Uterus (tissue), 4 donors: Measurements from ENCODE around the gene ZNF483. TPM values are rescaled to one million over a fixed set of nuclear protein-coding genes. Genes with fewer than 3 reads are reported as not detected.

Experiments
- DNase-seq, 2 donors: peaks; one replicate each; pipeline ENCODE4 v3.0.0-alpha.2; 2019 to 2020
- H3K27ac ChIP-seq, 2 donors: fragments of 200-600 bp; sonication (generic); 1 replicate in 1 of 2; 2 replicates in 1 of 2; pipeline ENCODE4 v1.5.1; 2016 to 2018
- H3K27me3 ChIP-seq, 2 donors: fragments of 200-600 bp; sonication (generic); one replicate each; pipeline ENCODE4 v1.5.1; 2018 to 2019; ENCODE audit warnings: control low read depth in 1 of 2
- H3K36me3 ChIP-seq, 2 donors: fragments of 200-600 bp; sonication (generic); one replicate each; pipeline ENCODE4 v1.5.1; 2019; ENCODE audit warnings: control low read depth in 1 of 2
- H3K4me1 ChIP-seq, 2 donors: fragments of 200-600 bp; sonication (generic); one replicate each; pipeline ENCODE4 v1.5.1; 2018 to 2019; ENCODE audit warnings: control low read depth in 1 of 2
- H3K4me3 ChIP-seq, 2 donors: fragments of 200-600 bp; sonication (generic); 1 replicate in 1 of 2; 2 replicates in 1 of 2; pipeline ENCODE4 v1.5.1; 2018 to 2019; ENCODE audit warnings: mild to moderate bottlenecking in 1 of 2
- H3K9me3 ChIP-seq, 2 donors: fragments of 200-600 bp; sonication (generic); one replicate each; pipeline ENCODE4 v1.5.1; 2019; ENCODE audit warnings: control low read depth in 1 of 2
- POLR2A ChIP-seq, 2 donors: fragments of 450-650 bp; IDR thresholded peaks; one replicate each; pipeline ENCODE4 v1.6.1; 2016; ENCODE audit warnings: antibody characterized with exemption in 2 of 2, mild to moderate bottlenecking in 1 of 2, moderate library complexity in 1 of 2
- intact Hi-C: fragments of 100-400 bp; cut with DNase I; formaldehyde crosslinking; loops from one replicate; pipeline ENCODE4 v1.15.1; 2023; ENCODE audit warnings: low total_unique reads
- total RNA-seq, 4 donors: library from RNA; depleted of rRNA in 3 of 4; stranded (reverse); fragments of >200 nt in 3 of 4; gene quantifications; one replicate each; pipeline versions ENCODE4 v1.1.0 to v1.2.4, GENCODE V29; 2014 to 2023
- TF ChIP-seq, protein P1 (sequence below), 4 experiments: fragments of 200-600 bp in 2 of 4; fragments of 450-650 bp in 2 of 4; sonication (generic) in 2 of 4; IDR thresholded peaks; one replicate each; pipeline ENCODE4 v1.5.1; 2016 to 2019; ENCODE audit warnings: antibody characterized with exemption in 4 of 4, mild to moderate bottlenecking in 2 of 4, moderate library complexity in 1 of 4
- donor health status: DM: yes; HTN: yes; CAD: no.

ZNF483 gene
- total RNA-seq, 4 donors from 2014 or later = 11.0 to 60.2 (median 31.7) TPM

DNA sequence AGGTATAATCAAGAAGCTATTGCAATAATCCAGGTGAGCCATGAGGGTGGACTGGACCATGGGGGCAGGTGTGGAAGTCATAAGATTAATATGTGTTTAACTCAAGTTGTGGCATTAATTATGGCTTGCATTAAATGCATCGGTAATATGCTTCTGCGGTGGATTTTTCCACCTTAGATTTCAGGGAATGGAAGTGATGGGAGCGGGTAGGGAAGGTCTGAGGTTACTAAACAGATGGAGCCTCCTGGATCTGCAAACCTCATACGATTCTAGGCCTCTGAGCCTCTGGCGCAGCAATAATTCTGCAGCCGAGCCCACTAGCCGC lies 286 bp upstream of the ZNF483 start:
- intact Hi-C loops = no loop called here

GRCh38 chr9:111527347-111527746 lies 2.4 kb downstream of the ZNF483 start:
- H3K27ac ChIP-seq = no peak overlapping the region
- TF ChIP-seq, protein P1, sequence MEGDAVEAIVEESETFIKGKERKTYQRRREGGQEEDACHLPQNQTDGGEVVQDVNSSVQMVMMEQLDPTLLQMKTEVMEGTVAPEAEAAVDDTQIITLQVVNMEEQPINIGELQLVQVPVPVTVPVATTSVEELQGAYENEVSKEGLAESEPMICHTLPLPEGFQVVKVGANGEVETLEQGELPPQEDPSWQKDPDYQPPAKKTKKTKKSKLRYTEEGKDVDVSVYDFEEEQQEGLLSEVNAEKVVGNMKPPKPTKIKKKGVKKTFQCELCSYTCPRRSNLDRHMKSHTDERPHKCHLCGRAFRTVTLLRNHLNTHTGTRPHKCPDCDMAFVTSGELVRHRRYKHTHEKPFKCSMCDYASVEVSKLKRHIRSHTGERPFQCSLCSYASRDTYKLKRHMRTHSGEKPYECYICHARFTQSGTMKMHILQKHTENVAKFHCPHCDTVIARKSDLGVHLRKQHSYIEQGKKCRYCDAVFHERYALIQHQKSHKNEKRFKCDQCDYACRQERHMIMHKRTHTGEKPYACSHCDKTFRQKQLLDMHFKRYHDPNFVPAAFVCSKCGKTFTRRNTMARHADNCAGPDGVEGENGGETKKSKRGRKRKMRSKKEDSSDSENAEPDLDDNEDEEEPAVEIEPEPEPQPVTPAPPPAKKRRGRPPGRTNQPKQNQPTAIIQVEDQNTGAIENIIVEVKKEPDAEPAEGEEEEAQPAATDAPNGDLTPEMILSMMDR (IDR thresholded peaks at IDR 0.05) = no peak
- no peak for TF ChIP-seq POLR2A (IDR thresholded peaks at IDR 0.05)
- no peaks in the 10 kb centered on the region for H3K4me1 ChIP-seq
- H3K9me3 ChIP-seq = no peaks in the 10 kb centered on the region
- no peak overlapping the region for H3K4me3 ChIP-seq
- H3K36me3 ChIP-seq = no peaks in the 10 kb centered on the region
- no peak for DNase-seq
- intact Hi-C loops = no loop called here
- no peaks in the 10 kb centered on the region for H3K27me3 ChIP-seq

More for the DNA sequence above, 286 bp upstream of the ZNF483 start:
- Histone ChIP-seq H3K27me3 (no peaks in the 10 kb centered on the region), H3K36me3 (no peaks in the 10 kb centered on the region), H3K4me1 (no peaks in the 10 kb centered on the region), H3K4me3 (peak overlapping the region; percentile 90 to 100), H3K27ac (peak overlapping the region; percentile 77 to 78), H3K9me3 (no peaks in the 10 kb centered on the region)
- no peak for DNase-seq
- no peak for TF ChIP-seq POLR2A (IDR thresholded peaks at IDR 0.05)
- TF ChIP-seq, protein P1 (IDR thresholded peaks at IDR 0.05) = no peak

GRCh38 chr9:111529787-111530186 lies 4.8 kb downstream of the ZNF483 start:
- H3K36me3 ChIP-seq = no peaks in the 10 kb centered on the region
- intact Hi-C loops = no loop called here
- TF ChIP-seq POLR2A (IDR thresholded peaks at IDR 0.05) = no peak
- TF ChIP-seq, protein P1 (IDR thresholded peaks at IDR 0.05) = no peak
- H3K27me3 ChIP-seq = no peaks in the 10 kb centered on the region
- H3K4me3 ChIP-seq = no peak overlapping the region
- no peak for DNase-seq
- no peaks in the 10 kb centered on the region for H3K4me1 ChIP-seq
- H3K27ac ChIP-seq = no peak overlapping the region
- peaks cover 0 to 18% of the 10 kb centered on the region in 2 donors for H3K9me3 ChIP-seq

DNA sequence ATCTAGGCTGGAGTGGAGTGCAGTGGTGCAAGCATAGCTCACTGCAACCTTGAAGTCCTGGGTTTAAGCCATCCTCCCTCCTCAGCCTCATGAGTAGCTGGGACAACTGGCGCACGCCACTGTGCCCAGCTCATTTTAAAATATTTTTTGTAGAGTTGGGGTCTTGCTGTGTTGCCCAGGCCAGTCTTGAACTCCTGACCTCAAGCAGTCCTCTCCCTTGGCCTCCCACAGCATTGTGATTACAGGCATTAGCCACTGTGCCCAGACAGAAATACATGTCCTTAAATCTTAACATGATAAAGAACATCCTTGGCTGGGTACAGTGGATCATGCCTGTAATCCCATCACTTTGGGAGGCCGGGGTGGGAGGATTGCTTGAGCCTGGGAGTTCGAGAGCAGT lies 6.7 kb downstream of the ZNF483 start:
- no peak for TF ChIP-seq POLR2A (IDR thresholded peaks at IDR 0.05)
- TF ChIP-seq, protein P1 (IDR thresholded peaks at IDR 0.05) = no peak
- peaks cover 0 to 36% of the 10 kb centered on the region in 2 donors for H3K9me3 ChIP-seq

DNA sequence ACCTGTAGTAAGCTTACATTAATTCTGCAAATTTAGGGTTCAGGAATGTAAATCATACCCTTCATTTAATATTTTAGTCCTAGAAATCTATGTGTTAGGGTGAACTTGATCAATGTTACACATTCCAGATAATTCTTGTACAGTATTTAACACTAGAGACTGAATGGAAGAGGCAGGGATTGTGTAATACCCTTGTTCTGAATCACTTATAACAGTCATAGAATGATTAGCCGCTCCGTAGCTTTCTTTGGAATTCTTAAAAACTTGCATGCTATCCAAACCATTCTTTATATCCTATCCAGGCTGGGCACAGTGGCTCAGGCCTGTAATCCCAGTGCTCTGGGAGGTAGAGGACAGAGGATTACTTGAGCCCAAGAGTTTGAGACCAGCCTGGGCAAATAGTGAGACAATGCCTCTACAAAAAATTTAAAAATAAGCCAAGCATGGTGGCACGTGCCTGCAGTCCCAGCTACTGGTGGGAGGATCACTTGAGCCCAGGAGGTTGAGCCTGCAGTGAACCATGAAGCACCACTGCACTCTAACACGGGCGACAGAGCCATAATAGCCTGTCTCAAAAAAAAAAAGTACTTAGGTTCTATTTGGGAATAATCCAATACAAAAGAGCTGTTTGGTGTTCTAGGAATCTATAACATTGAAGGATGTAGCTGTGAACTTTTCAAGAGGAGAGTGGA lies 8.3 kb downstream of the ZNF483 start:
- no peaks in the 10 kb centered on the region for H3K36me3 ChIP-seq
- no peak overlapping the region for H3K4me3 ChIP-seq
- no peak overlapping the region for H3K27ac ChIP-seq
- intact Hi-C loops = no loop called here
- H3K9me3 ChIP-seq = peaks cover 0 to 50% of the 10 kb centered on the region in 2 donors
- DNase-seq = no peak
- no peaks in the 10 kb centered on the region for H3K4me1 ChIP-seq
- no peak for TF ChIP-seq POLR2A (IDR thresholded peaks at IDR 0.05)
- TF ChIP-seq, protein P1 (IDR thresholded peaks at IDR 0.05) = no peak
- H3K27me3 ChIP-seq = no peaks in the 10 kb centered on the region

More for the DNA sequence above, 6.7 kb downstream of the ZNF483 start:
- Histone ChIP-seq H3K4me3 (no peak overlapping the region), H3K27ac (no peak overlapping the region), H3K4me1 (no peaks in the 10 kb centered on the region), H3K27me3 (no peaks in the 10 kb centered on the region), H3K36me3 (no peaks in the 10 kb centered on the region)
- intact Hi-C loops = no loop called here
- no peak for DNase-seq
